ENCODE data around the gene TLR10.

Gene TLR10

DNA sequence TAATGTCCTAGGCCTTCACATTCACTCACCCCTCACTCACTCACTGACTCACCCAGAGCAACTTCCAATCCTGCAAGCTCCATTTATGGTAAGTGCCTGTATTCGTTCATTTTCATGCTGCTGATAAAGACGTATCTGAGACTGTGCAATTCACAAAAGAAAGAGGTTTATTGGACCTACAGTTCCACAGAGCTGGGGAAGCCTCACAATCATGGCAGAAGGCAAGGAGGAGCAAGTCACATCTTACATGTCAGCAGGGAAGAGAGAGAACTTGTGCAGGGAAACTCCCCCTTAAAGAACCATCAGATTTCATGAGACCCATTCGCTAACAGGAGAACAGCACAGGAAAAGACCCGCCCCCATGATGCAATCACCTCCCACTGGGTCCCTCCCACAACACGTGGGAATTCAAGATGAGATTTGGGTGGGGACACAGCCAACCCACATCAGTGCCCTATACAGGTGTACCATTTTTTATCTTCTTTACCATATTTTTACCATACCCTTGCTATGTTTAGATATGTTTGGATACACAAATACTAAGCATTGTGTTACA is 40.0 kb upstream of the TLR10 start:
- H3K4me3 ChIP-seq (ENCODE audit: low read depth, low read length): no peak overlapping the region
- DNase-seq (ENCODE audit: low read depth): no peak
- TF ChIP-seq POLR2A (IDR thresholded peaks at IDR 0.05; ENCODE audit: extremely low read depth, insufficient read length) (no peak), MYC (IDR thresholded peaks at IDR 0.05; ENCODE audit: low read depth, low read length) (no peak)
- TF ChIP-seq, protein P1, sequence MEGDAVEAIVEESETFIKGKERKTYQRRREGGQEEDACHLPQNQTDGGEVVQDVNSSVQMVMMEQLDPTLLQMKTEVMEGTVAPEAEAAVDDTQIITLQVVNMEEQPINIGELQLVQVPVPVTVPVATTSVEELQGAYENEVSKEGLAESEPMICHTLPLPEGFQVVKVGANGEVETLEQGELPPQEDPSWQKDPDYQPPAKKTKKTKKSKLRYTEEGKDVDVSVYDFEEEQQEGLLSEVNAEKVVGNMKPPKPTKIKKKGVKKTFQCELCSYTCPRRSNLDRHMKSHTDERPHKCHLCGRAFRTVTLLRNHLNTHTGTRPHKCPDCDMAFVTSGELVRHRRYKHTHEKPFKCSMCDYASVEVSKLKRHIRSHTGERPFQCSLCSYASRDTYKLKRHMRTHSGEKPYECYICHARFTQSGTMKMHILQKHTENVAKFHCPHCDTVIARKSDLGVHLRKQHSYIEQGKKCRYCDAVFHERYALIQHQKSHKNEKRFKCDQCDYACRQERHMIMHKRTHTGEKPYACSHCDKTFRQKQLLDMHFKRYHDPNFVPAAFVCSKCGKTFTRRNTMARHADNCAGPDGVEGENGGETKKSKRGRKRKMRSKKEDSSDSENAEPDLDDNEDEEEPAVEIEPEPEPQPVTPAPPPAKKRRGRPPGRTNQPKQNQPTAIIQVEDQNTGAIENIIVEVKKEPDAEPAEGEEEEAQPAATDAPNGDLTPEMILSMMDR (IDR thresholded peaks at IDR 0.05; ENCODE audit: low read depth, low read length): no peak
- TF ChIP-seq, protein P2, sequence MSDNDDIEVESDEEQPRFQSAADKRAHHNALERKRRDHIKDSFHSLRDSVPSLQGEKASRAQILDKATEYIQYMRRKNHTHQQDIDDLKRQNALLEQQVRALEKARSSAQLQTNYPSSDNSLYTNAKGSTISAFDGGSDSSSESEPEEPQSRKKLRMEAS (IDR thresholded peaks at IDR 0.05; ENCODE audit: low read depth, low read length): no peak

DNA sequence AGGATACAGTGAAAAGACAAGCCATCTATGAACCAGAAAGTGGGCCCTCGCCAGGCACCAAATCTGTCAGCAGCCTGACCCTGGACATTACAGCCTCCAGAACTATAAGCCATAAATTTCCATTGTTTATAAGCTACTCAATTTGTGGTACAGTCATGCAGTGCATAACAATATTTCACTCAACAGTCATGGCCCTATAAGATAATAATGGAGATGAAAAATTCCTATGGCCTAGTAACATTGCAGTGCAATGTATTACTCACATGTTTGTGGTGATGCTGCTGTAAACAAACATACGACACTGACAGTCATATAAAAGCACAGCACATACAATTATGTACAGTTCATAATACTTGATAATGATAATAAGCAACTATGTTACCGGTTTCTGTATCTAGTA is 38.9 kb upstream of the TLR10 start:
- TF ChIP-seq, protein P1 (IDR thresholded peaks at IDR 0.05; ENCODE audit: low read depth, low read length): no peak
- no peak for TF ChIP-seq MYC (IDR thresholded peaks at IDR 0.05; ENCODE audit: low read depth, low read length)
- TF ChIP-seq POLR2A (IDR thresholded peaks at IDR 0.05; ENCODE audit: extremely low read depth, insufficient read length): no peak
- TF ChIP-seq, protein P2 (IDR thresholded peaks at IDR 0.05; ENCODE audit: low read depth, low read length): no peak
- H3K4me3 ChIP-seq (ENCODE audit: low read depth, low read length): no peak overlapping the region
- DNase-seq (ENCODE audit: low read depth): no peak

DNA sequence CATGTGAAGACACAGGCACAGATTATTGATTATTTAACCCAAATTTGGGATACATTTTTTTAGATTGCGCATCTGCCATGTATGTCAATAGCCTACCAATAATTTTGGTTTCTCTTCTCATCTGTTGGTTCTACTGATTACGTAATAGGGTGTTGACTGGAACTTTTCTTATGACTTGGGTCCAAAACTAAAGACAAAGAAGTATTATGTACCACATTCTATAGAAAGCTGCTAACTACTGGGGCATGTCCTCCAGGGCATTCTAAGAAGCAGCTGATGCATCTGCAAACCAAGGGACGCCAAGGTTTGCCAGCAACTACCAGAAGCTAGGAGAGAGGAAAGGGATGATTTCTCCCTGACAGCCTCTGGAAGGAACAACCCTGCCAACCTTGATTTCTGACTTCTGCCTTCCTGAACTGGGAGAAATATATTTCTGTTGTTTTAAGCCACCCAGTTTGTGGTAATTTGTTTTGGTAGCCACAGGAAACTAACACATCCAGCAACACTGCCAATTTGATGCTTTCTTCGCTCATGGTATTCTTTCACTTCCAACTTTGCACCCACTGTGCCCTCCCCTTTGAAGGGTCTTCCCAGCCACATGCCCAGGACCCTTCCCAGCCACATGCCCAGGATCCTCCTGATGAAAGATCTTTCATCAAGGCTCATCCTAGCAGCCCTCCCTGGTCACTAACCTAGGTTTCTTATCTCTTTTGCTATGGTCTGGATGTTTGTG is 37.7 kb upstream of the TLR10 start:
- TF ChIP-seq, protein P1 (IDR thresholded peaks at IDR 0.05; ENCODE audit: low read depth, low read length): no peak
- TF ChIP-seq MYC (IDR thresholded peaks at IDR 0.05; ENCODE audit: low read depth, low read length) (no peak), POLR2A (IDR thresholded peaks at IDR 0.05; ENCODE audit: extremely low read depth, insufficient read length) (no peak)
- TF ChIP-seq, protein P2 (IDR thresholded peaks at IDR 0.05; ENCODE audit: low read depth, low read length): no peak
- no peak for DNase-seq (ENCODE audit: low read depth)
- no peak overlapping the region for H3K4me3 ChIP-seq (ENCODE audit: low read depth, low read length)

DNA sequence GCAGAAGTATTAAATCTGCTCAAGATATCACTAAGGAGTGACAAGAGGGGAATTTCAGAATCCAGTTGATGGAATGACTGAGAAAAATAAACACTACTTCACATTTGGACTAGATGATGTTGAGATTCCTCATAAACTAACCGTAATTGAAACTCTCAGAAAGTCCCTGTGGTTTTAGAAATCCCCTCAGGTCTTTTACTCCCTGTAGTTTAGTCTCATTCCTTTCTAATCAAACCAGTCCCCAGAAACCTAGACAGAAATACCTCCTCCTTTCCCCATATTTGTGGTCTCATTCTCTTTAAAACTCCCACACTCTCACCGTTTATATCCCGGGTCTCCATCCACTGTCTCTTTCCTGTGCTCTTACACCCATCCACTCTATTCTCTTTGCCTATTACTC is 36.8 kb upstream of the TLR10 start:
- no peak for DNase-seq (ENCODE audit: low read depth)
- TF ChIP-seq MYC (IDR thresholded peaks at IDR 0.05; ENCODE audit: low read depth, low read length) (no peak), POLR2A (IDR thresholded peaks at IDR 0.05; ENCODE audit: extremely low read depth, insufficient read length) (no peak)
- TF ChIP-seq, protein P2 (IDR thresholded peaks at IDR 0.05; ENCODE audit: low read depth, low read length): no peak
- TF ChIP-seq, protein P1 (IDR thresholded peaks at IDR 0.05; ENCODE audit: low read depth, low read length): no peak
- no peak overlapping the region for H3K4me3 ChIP-seq (ENCODE audit: low read depth, low read length)

DNA sequence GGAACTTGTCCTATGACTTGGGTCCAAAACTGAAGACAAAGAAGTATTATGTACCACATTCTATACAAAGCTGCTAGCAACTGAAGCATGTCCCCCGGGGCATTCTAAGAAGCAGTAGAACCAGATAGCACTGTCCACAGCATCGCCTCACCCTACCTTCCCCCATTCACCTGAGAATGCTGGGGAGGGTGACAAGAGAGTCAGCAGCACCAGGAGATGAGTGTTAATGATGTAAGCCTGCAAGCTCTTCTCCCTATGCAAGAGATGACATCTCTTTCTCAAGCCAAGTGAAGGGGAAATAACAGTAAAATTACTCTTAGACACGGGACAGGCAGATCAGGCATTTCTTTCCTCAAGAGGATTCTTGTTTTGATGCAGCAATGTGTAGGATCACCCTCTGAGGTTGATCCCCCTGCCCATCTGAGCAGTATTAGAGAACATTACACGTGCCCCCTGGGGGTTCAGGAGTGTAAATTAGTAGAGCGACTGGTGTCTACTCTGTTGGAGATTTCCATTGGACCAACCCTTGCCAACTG is 35.7 kb upstream of the TLR10 start:
- H3K4me3 ChIP-seq (ENCODE audit: low read depth, low read length): no peak overlapping the region
- no peak for DNase-seq (ENCODE audit: low read depth)
- TF ChIP-seq POLR2A (IDR thresholded peaks at IDR 0.05; ENCODE audit: extremely low read depth, insufficient read length) (no peak), MYC (IDR thresholded peaks at IDR 0.05; ENCODE audit: low read depth, low read length) (no peak)
- TF ChIP-seq, protein P2 (IDR thresholded peaks at IDR 0.05; ENCODE audit: low read depth, low read length): no peak
- TF ChIP-seq, protein P1 (IDR thresholded peaks at IDR 0.05; ENCODE audit: low read depth, low read length): no peak

Measured in NB4 (cell line).